ENCODE data around the gene CHL1.

The CHL1 gene

DNA sequence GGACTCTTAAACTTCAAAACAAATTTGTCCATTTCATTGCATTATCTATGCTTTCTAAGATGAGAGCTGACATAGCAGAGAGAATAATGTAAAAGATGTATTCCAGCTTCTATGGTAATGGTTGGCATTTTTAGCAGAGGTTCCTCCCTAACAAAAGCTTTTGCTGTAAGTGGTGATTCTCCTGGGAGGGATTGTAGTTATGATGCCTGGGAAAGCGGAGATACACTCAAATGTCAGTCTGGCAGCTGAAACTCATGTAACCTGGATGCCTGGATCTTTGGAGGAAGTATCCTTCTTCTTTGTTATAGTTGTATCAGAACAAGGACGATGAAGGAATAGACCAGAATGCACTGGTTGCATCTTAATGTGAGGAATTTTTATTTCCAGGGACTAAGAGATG lies 7.5 kb downstream of the CHL1 start:
- no CpG with 5 or more reads among the region's 2 CpGs for WGBS (ENCODE audit: extremely low coverage, insufficient coverage, insufficient read length)
- H3K4me2 ChIP-seq (ENCODE audit: low read length): no peak overlapping the region
- H3K4me3 ChIP-seq (ENCODE audit: low read depth, low read length): no peak overlapping the region
- H2BK5ac ChIP-seq (ENCODE audit: low read depth, low read length, poor library complexity): no peak overlapping the region
- no peak overlapping the region for H3K9ac ChIP-seq (ENCODE audit: low read length)
- no peak for DNase-seq
- H2BK120ac ChIP-seq (ENCODE audit: insufficient read depth, low read length, poor library complexity): no peak overlapping the region
- no peak overlapping the region for H3K23ac ChIP-seq (ENCODE audit: low read length)
- H3K79me2 ChIP-seq (ENCODE audit: control insufficient read depth, insufficient read depth, low read length, poor library complexity): no peaks in the 10 kb centered on the region
- H3K18ac ChIP-seq (ENCODE audit: low read length): no peak overlapping the region
- H2BK12ac ChIP-seq (ENCODE audit: low read length): no peak overlapping the region
- H3K9me3 ChIP-seq (ENCODE audit: insufficient read depth, low read depth, low read length): no peaks in the 10 kb centered on the region
- H3K14ac ChIP-seq (ENCODE audit: low read length): no peak overlapping the region
- H4K91ac ChIP-seq (ENCODE audit: low read depth, low read length): no peak overlapping the region
- no peak overlapping the region for H4K12ac ChIP-seq (ENCODE audit: low read depth, low read length)
- H2AK5ac ChIP-seq (ENCODE audit: low read length): no peak overlapping the region
- no peak overlapping the region for H3K27ac ChIP-seq (ENCODE audit: low read depth, low read length)
- no peak overlapping the region for H2AFZ ChIP-seq (ENCODE audit: insufficient read depth, low read length, poor library complexity)
- no peaks in the 10 kb centered on the region for H3K36me3 ChIP-seq (ENCODE audit: control insufficient read depth in 1 of 2, insufficient read depth in 2 of 2, low read length in 2 of 2)
- no peaks in the 10 kb centered on the region for H3K4me1 ChIP-seq (ENCODE audit: control insufficient read depth in 1 of 2, insufficient read depth in 2 of 2, low read length in 2 of 2)
- H3K4ac ChIP-seq (ENCODE audit: low read depth, low read length): no peak overlapping the region
- H3K27me3 ChIP-seq (ENCODE audit: insufficient read depth, low read length): no peaks in the 10 kb centered on the region
- H3K79me1 ChIP-seq (ENCODE audit: low read length): no peaks in the 10 kb centered on the region
- H4K8ac ChIP-seq (ENCODE audit: low read depth, low read length): no peak overlapping the region

DNA sequence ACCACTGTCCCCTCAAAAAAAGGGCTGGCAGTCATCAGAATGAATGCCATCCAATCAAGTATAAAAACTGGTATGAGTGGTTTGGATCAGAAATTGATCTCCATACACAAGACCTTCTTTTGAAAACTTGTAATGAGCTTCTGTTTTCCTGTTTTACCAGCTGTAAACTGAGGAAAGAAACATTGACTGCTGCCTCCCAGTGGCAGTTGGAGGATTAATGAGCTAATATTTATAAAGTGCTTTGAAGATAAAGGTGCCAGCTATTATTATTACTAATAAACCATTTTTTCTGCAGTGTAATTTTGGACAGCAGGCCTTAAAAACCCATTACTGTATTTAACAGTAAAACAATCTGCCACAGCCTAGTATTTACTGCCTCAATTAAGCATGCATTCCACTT lies 11.4 kb downstream of the CHL1 start:
- Histone ChIP-seq H2BK120ac (ENCODE audit: insufficient read depth, low read length, poor library complexity) (no peak overlapping the region), H3K4ac (ENCODE audit: low read depth, low read length) (no peak overlapping the region), H3K9me3 (ENCODE audit: insufficient read depth, low read depth, low read length) (no peaks in the 10 kb centered on the region), H3K4me1 (ENCODE audit: control insufficient read depth in 1 of 2, insufficient read depth in 2 of 2, low read length in 2 of 2) (no peaks in the 10 kb centered on the region), H3K18ac (ENCODE audit: low read length) (no peak overlapping the region), H4K12ac (ENCODE audit: low read depth, low read length) (no peak overlapping the region), H2BK12ac (ENCODE audit: low read length) (no peak overlapping the region), H3K27ac (ENCODE audit: low read depth, low read length) (no peak overlapping the region), H3K27me3 (ENCODE audit: insufficient read depth, low read length) (no peaks in the 10 kb centered on the region), H3K79me2 (ENCODE audit: control insufficient read depth, insufficient read depth, low read length, poor library complexity) (no peaks in the 10 kb centered on the region), H2AK5ac (ENCODE audit: low read length) (no peak overlapping the region), H3K4me2 (ENCODE audit: low read length) (no peak overlapping the region), H3K36me3 (ENCODE audit: control insufficient read depth in 1 of 2, insufficient read depth in 2 of 2, low read length in 2 of 2) (no peaks in the 10 kb centered on the region), H2AFZ (ENCODE audit: insufficient read depth, low read length, poor library complexity) (no peak overlapping the region), H4K8ac (ENCODE audit: low read depth, low read length) (no peak overlapping the region), H3K9ac (ENCODE audit: low read length) (no peak overlapping the region), H3K23ac (ENCODE audit: low read length) (no peak overlapping the region), H2BK5ac (ENCODE audit: low read depth, low read length, poor library complexity) (no peak overlapping the region), H3K14ac (ENCODE audit: low read length) (no peak overlapping the region), H3K4me3 (ENCODE audit: low read depth, low read length) (no peak overlapping the region), H3K79me1 (ENCODE audit: low read length) (no peaks in the 10 kb centered on the region), H4K91ac (ENCODE audit: low read depth, low read length) (no peak overlapping the region)
- DNase-seq: no peak

DNA sequence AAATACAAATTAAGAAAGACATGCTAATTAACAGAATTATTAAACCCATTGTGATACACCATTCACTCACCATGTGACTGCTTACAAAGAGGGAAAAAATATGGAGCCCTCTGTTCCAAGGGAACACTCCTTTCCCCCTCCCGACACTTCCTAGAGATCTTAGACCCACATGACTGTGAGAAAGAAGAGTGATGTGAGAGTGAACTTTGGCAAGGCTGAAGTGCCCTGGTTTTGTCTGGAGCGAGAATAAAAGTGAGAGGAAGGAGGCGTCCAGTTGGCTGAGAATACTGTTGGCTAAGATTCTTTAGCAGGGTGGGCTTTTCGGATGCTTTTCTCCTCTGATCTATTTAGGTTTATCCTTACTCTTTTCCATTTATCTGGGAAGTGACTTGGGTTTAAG lies 14.1 kb downstream of the CHL1 start:
- Histone ChIP-seq H3K9me3 (ENCODE audit: insufficient read depth, low read depth, low read length) (no peaks in the 10 kb centered on the region), H2BK12ac (ENCODE audit: low read length) (no peak overlapping the region), H3K27ac (ENCODE audit: low read depth, low read length) (no peak overlapping the region), H3K4ac (ENCODE audit: low read depth, low read length) (no peak overlapping the region), H3K79me1 (ENCODE audit: low read length) (no peaks in the 10 kb centered on the region), H3K14ac (ENCODE audit: low read length) (no peak overlapping the region), H3K79me2 (ENCODE audit: control insufficient read depth, insufficient read depth, low read length, poor library complexity) (no peaks in the 10 kb centered on the region), H2BK120ac (ENCODE audit: insufficient read depth, low read length, poor library complexity) (no peak overlapping the region), H3K18ac (ENCODE audit: low read length) (no peak overlapping the region), H2AFZ (ENCODE audit: insufficient read depth, low read length, poor library complexity) (no peak overlapping the region), H3K27me3 (ENCODE audit: insufficient read depth, low read length) (no peaks in the 10 kb centered on the region), H3K23ac (ENCODE audit: low read length) (no peak overlapping the region), H3K4me3 (ENCODE audit: low read depth, low read length) (no peak overlapping the region), H4K8ac (ENCODE audit: low read depth, low read length) (no peak overlapping the region), H3K4me1 (ENCODE audit: control insufficient read depth in 1 of 2, insufficient read depth in 2 of 2, low read length in 2 of 2) (no peaks in the 10 kb centered on the region), H4K91ac (ENCODE audit: low read depth, low read length) (no peak overlapping the region), H2BK5ac (ENCODE audit: low read depth, low read length, poor library complexity) (no peak overlapping the region), H3K4me2 (ENCODE audit: low read length) (no peak overlapping the region), H3K36me3 (ENCODE audit: control insufficient read depth in 1 of 2, insufficient read depth in 2 of 2, low read length in 2 of 2) (no peaks in the 10 kb centered on the region), H2AK5ac (ENCODE audit: low read length) (no peak overlapping the region), H4K12ac (ENCODE audit: low read depth, low read length) (no peak overlapping the region), H3K9ac (ENCODE audit: low read length) (no peak overlapping the region)
- DNase-seq: no peak
- no CpG with 5 or more reads among the region's 4 CpGs for WGBS (ENCODE audit: extremely low coverage, insufficient coverage, insufficient read length)

DNA sequence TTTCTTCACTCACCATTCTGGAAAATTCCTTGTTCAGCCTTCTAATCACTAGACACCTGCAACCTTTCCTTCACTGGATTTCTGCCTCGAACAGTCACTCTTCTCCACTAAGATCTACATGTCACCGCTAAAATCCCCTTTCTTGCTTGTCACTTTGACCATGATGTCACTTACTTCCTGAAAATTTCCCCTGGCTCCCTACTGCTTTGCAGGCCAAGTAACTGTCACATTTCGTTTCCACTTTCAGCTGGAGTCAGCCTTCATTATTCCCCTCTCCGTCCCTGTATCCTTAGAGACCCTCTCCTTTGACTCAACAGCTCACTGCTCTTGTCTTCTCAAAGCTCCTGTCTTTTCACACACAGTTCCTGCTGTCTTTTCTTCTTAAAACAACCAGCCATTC lies 15.9 kb downstream of the CHL1 start:
- Histone ChIP-seq H3K79me1 (ENCODE audit: low read length) (no peaks in the 10 kb centered on the region), H4K12ac (ENCODE audit: low read depth, low read length) (no peak overlapping the region), H3K23ac (ENCODE audit: low read length) (no peak overlapping the region), H3K79me2 (ENCODE audit: control insufficient read depth, insufficient read depth, low read length, poor library complexity) (no peaks in the 10 kb centered on the region), H3K9ac (ENCODE audit: low read length) (no peak overlapping the region), H3K4me3 (ENCODE audit: low read depth, low read length) (no peak overlapping the region), H3K18ac (ENCODE audit: low read length) (no peak overlapping the region), H3K27me3 (ENCODE audit: insufficient read depth, low read length) (no peaks in the 10 kb centered on the region), H2AK5ac (ENCODE audit: low read length) (no peak overlapping the region), H3K9me3 (ENCODE audit: insufficient read depth, low read depth, low read length) (no peaks in the 10 kb centered on the region), H3K4me1 (ENCODE audit: control insufficient read depth in 1 of 2, insufficient read depth in 2 of 2, low read length in 2 of 2) (no peaks in the 10 kb centered on the region), H3K27ac (ENCODE audit: low read depth, low read length) (no peak overlapping the region), H4K91ac (ENCODE audit: low read depth, low read length) (no peak overlapping the region), H3K36me3 (ENCODE audit: control insufficient read depth in 1 of 2, insufficient read depth in 2 of 2, low read length in 2 of 2) (no peaks in the 10 kb centered on the region), H2BK5ac (ENCODE audit: low read depth, low read length, poor library complexity) (no peak overlapping the region), H4K8ac (ENCODE audit: low read depth, low read length) (no peak overlapping the region), H2BK120ac (ENCODE audit: insufficient read depth, low read length, poor library complexity) (no peak overlapping the region), H3K14ac (ENCODE audit: low read length) (no peak overlapping the region), H2AFZ (ENCODE audit: insufficient read depth, low read length, poor library complexity) (no peak overlapping the region), H3K4ac (ENCODE audit: low read depth, low read length) (no peak overlapping the region), H3K4me2 (ENCODE audit: low read length) (no peak overlapping the region), H2BK12ac (ENCODE audit: low read length) (no peak overlapping the region)
- DNase-seq: no peak
- WGBS (ENCODE audit: extremely low coverage, insufficient coverage, insufficient read length): no CpG with 5 or more reads among the region's 4 CpGs

All from trophoblast cell (in vitro differentiated cells and primary cell).